HG02798 (cell line): ENCODE data around the gene UBFD1.
"Not testable (repeated sequence)": the region's sequence is repeated elsewhere in the genome, so short reads cannot be mapped to it uniquely, and the experiment has no call there.

Experiments
- ATAC-seq: cut with Tn5 transposase; IDR thresholded peaks from one replicate; pipeline ENCODE4 v1.9.1; 2021; ENCODE audit warnings: mild to moderate bottlenecking; ENCODE audit not compliant: unreplicated experiment, poor library complexity

The UBFD1 gene

GRCh38 chr16:23595951-23596720 is 38.6 kb downstream of the UBFD1 start, which contains the start of gene NDUFAB1:
TSS of gene NDUFAB1 (minus strand) at chr16:23596316. CDS start at chr16:23596290, 26 bp downstream.
- ATAC-seq = peak; percentile 95

GRCh38 chr16:23597003-23597756 is 39.7 kb downstream of the UBFD1 start:
- ATAC-seq = no peak

GRCh38 chr16:23607726-23608125 is 50.2 kb downstream of the UBFD1 start:
- ATAC-seq = no peak

GRCh38 chr16:23608194-23608593 is 50.7 kb downstream of the UBFD1 start:
- ATAC-seq = no peak

- no peak for ATAC-seq
These were observed 52.4 kb downstream of the UBFD1 start for GRCh38 chr16:23609929-23610328.

- not testable (repeated sequence) for ATAC-seq
These were observed 53.4 kb downstream of the UBFD1 start for GRCh38 chr16:23610905-23611304.

- ATAC-seq = no peak
These were observed 54.4 kb downstream of the UBFD1 start for GRCh38 chr16:23611936-23612335.

- ATAC-seq = no peak
These were observed 58.3 kb downstream of the UBFD1 start for GRCh38 chr16:23615805-23616204.
